ENCODE measurements around the gene ARHGAP22. TPM values are rescaled to one million over a fixed set of nuclear protein-coding genes. Genes with fewer than 3 reads are reported as not detected.
A peak's percentile ranks its signal among the peaks of the same experiment; 100 is the strongest.

The ARHGAP22 gene
- total RNA-seq, 2 experiments from 2014 or later, result 0.25 TPM; not detected in 1

DNA sequence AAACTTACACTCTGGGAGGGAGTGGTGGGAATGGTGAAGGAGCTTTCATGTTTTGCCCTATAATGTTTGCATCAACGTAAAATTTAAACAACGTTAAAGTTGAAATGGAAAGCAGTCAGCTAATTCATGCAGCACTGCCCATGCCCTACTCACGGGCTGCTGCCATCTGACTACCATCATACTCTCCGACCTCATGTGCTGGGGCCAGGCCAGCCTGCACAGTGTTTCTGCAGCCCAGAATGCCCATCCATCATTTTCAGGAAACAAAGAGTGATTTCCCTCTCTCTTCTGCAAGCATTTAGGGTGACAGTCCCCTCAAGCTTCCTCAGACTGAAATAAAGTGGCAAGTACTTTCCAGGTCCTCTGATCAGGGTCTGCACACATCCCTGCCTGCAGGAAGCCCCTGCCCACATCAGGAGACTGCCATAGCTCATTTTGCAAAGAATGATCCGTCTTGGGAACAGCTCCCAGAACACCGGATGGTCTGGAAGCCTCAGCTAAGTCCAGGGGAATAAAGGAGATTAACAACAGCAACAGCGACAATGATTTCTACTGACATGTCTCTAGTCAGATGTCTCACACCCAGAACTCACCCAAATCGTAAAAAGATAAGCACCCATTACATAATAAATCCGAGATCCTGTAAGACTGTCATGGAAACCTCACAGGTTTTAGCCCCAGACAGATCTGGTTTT, 40.3 kb downstream of the ARHGAP22 start:
- H3K27me3 Mint-ChIP-seq, result no peaks in the 10 kb centered on the region
- no peak overlapping the region for H3K27ac Mint-ChIP-seq
- DNase-seq, result no peak
- H3K4me3 Mint-ChIP-seq, result no peak overlapping the region
- ChIA-PET POLR2A (no interaction called here), CTCF (no interaction called here)
- H3K4me1 Mint-ChIP-seq, result no peaks in the 10 kb centered on the region
- no peaks in the 10 kb centered on the region for H3K9me3 Mint-ChIP-seq
- H3K36me3 Mint-ChIP-seq (ENCODE audit: low read depth), result no peaks in the 10 kb centered on the region

DNA sequence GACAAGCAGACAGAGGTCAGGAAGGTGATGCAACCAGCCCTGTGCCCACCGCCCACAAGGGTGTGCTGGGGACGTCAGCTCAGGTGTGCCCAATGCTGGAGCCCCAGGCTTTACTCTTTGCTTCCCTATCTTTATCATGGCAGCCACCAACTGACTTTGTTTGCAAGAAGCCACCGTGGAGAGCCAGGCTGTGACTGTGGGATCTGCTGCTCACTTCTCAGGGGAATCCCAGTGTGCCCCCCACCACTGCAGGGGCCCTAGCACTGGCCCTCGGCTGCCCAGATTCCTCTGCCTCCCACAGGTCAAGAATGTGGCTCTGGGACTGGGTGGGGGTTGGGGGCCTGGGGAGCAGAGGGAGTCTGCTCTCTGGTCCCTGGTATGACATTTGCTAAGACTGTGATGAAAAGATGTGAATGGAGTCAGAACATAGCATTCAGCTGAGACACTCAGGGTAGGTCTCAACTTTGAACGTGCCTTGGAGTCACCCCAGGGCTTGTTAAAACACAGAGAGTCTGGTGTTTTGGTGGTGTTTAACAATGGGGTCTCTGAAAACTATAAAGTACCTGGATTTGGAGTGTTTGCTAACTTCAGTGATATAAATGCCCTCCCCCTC, 47.3 kb downstream of the ARHGAP22 start:
- no peaks in the 10 kb centered on the region for H3K36me3 Mint-ChIP-seq (ENCODE audit: low read depth)
- H3K27me3 Mint-ChIP-seq, result peaks cover 7% of the 10 kb centered on the region
- H3K4me1 Mint-ChIP-seq, result no peaks in the 10 kb centered on the region
- ChIA-PET CTCF (interaction anchor here (2.2 kb wide), 1 partner anchor 99 kb away, joined by 7 read pairs; no protein-coding TSS in a partner anchor), POLR2A (no interaction called here)
- no peaks in the 10 kb centered on the region for H3K9me3 Mint-ChIP-seq
- H3K27ac Mint-ChIP-seq, result no peak overlapping the region
- DNase-seq, result no peak
- H3K4me3 Mint-ChIP-seq, result no peak overlapping the region

- ChIA-PET POLR2A (no interaction called here), CTCF (interaction anchor here (2.2 kb wide), 1 partner anchor 100 kb away, joined by 7 read pairs; no protein-coding TSS in a partner anchor)
- Mint-ChIP-seq H3K9me3 (no peaks in the 10 kb centered on the region), H3K4me1 (no peaks in the 10 kb centered on the region), H3K27me3 (peaks cover 7% of the 10 kb centered on the region), H3K4me3 (no peak overlapping the region), H3K27ac (no peak overlapping the region), H3K36me3 (ENCODE audit: low read depth) (no peaks in the 10 kb centered on the region)
- DNase-seq, result no peak
These were observed 48.2 kb downstream of the ARHGAP22 start for GRCh38 chr10:48556713-48557112.

GRCh38 chr10:48556065-48556464, 48.8 kb downstream of the ARHGAP22 start:
- Mint-ChIP-seq H3K9me3 (no peaks in the 10 kb centered on the region), H3K4me3 (no peak overlapping the region), H3K36me3 (ENCODE audit: low read depth) (no peaks in the 10 kb centered on the region), H3K4me1 (no peaks in the 10 kb centered on the region), H3K27ac (no peak overlapping the region), H3K27me3 (peaks cover 7% of the 10 kb centered on the region)
- ChIA-PET POLR2A (no interaction called here), CTCF (interaction anchor here (2.2 kb wide), 1 partner anchor 100 kb away, joined by 7 read pairs; no protein-coding TSS in a partner anchor)
- no peak for DNase-seq

DNA sequence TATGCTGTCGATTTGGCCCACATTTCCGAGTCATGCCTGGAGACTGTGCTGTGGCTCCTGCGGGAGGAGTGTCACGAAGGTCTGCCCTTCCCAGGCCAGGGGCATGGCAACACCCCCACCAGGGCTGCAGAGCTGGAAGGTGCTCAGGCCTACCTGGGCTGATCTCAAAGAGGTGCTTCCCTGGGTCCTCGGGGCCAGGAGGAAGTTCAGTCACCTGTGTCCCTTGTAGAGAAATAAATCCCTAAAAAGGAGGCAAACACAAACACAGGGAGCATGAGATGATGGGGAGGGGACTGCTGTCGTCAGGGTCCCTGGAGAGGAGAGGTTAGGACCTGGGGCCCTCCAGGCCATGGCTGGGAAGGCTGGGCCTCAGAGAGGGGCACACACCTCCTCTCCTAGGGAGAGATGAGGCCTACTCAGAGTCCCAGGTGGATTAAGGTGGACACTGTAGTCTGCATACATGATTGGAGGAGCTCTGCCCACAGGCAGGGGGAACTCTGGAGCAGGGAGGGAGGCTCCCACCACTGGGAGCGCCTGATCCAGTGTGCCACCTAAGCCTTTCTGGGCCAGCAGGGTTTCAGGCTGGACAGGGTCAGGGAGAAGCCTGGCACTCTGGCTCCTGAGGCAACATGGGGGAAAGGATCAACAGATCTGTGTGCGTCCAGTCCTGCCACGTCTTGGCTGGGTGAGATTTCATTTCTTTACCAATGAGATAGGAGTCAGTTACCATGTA, 49.4 kb downstream of the ARHGAP22 start:
- no peak for DNase-seq

DNA sequence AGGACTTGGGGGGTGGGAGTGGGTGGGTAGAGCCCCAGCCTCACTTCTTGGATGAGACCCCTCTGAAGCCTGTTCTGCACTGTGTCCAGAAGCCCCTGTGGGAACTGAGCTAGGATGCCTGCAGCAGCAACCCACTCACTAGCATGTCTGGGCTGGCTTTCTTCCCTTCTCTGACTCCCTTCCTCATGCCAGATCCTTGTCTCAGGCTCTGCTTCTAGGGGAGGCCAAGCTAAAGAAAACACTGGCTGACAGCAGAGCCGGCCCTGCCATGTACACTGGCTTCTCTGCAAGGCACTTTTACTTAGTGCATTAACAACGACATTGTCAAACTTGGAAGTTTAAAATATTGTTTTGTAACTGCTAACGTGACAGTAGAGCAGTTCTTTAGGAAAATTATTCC, 50.2 kb downstream of the ARHGAP22 start:
- no peak overlapping the region for H3K27ac Mint-ChIP-seq
- no peak for DNase-seq
- H3K36me3 Mint-ChIP-seq (ENCODE audit: low read depth), result no peaks in the 10 kb centered on the region
- peaks cover 9% of the 10 kb centered on the region for H3K27me3 Mint-ChIP-seq
- ChIA-PET POLR2A (no interaction called here), CTCF (interaction anchor here (9.9 kb wide), 1 partner anchor 102 kb away, joined by 98 read pairs; no protein-coding TSS in a partner anchor)
- H3K4me3 Mint-ChIP-seq, result no peak overlapping the region
- no peaks in the 10 kb centered on the region for H3K9me3 Mint-ChIP-seq
- H3K4me1 Mint-ChIP-seq, result no peaks in the 10 kb centered on the region

More for the DNA sequence above, 49.4 kb downstream of the ARHGAP22 start:
- Mint-ChIP-seq H3K27me3 (peaks cover 7% of the 10 kb centered on the region), H3K9me3 (no peaks in the 10 kb centered on the region), H3K27ac (no peak overlapping the region), H3K4me1 (no peaks in the 10 kb centered on the region), H3K4me3 (no peak overlapping the region), H3K36me3 (ENCODE audit: low read depth) (no peaks in the 10 kb centered on the region)
- ChIA-PET CTCF (interaction anchor here (9.9 kb wide), 1 partner anchor 101 kb away, joined by 98 read pairs; no protein-coding TSS in a partner anchor), POLR2A (no interaction called here)

DNA sequence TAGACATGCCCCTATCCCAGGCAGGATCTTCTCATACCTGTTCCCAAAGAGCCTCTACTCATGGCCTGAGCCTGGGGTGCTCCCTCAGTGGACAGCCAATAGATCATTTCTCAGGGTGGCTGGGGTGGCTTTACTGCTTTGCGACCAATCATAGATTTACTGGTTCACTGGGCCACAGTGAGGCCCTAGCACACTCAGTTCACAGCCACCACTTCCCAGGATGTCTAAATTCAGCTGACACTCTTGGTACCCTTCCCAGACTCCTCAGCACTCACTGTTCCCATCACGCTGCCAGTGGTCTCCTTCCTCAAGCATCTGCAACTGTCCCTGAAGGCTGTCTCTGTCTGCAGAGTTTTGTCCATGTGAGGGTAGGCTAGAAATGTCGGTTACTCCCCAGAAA, 50.6 kb downstream of the ARHGAP22 start:
- H3K4me1 Mint-ChIP-seq, result no peaks in the 10 kb centered on the region
- H3K36me3 Mint-ChIP-seq (ENCODE audit: low read depth), result no peaks in the 10 kb centered on the region
- H3K27me3 Mint-ChIP-seq, result peaks cover 7% of the 10 kb centered on the region
- no peak for DNase-seq
- no peak overlapping the region for H3K4me3 Mint-ChIP-seq
- H3K27ac Mint-ChIP-seq, result no peak overlapping the region
- POLR2A ChIA-PET, result no interaction called here
- CTCF ChIA-PET, result interaction anchor here (9.9 kb wide), 1 partner anchor 102 kb away, joined by 98 read pairs; no protein-coding TSS in a partner anchor
- no peaks in the 10 kb centered on the region for H3K9me3 Mint-ChIP-seq

DNA sequence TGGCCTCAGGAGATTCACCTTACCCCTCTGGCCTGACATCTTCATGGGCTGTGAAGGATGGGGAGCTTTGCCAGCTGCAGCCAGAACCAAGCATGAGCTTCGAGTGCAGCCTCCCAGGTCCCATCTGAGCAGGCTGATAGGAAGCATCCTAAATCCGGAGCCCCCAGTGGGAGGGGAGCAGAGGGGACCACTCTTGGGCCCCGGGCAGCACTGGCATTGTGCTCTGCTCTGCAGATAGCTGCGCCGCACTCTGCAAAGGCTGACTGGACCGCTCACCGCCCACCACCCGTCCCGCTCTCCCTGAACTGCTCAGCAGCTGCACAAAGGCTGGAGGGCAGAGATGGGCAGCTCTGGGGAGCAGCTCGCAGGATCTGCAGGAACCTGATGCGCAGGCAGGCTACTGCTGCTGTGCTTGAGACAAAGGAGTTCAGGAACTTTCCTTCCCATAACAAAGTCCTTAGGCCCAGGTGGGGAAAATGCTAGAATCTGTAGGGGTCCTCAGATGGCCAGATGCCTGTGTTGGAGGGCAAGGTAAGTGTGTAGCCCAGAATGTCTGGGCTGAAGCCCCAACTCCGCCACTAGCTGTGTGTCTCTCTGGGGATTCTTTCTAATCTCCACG, 51.8 kb downstream of the ARHGAP22 start:
- Mint-ChIP-seq H3K4me1 (no peaks in the 10 kb centered on the region), H3K27me3 (peaks cover 2% of the 10 kb centered on the region), H3K9me3 (no peaks in the 10 kb centered on the region), H3K27ac (no peak overlapping the region), H3K4me3 (no peak overlapping the region), H3K36me3 (ENCODE audit: low read depth) (no peaks in the 10 kb centered on the region)
- POLR2A ChIA-PET, result interaction anchor here (0.8 kb wide), 1 partner anchor 103 kb away, joined by 3 read pairs; no protein-coding TSS in a partner anchor
- CTCF ChIA-PET, result interaction anchor here (0.8 to 9.9 kb wide), 3 partner anchors 56 to 104 kb away, joined by 3 to 98 read pairs (median 4); no protein-coding TSS in a partner anchor
- no peak for DNase-seq

DNA sequence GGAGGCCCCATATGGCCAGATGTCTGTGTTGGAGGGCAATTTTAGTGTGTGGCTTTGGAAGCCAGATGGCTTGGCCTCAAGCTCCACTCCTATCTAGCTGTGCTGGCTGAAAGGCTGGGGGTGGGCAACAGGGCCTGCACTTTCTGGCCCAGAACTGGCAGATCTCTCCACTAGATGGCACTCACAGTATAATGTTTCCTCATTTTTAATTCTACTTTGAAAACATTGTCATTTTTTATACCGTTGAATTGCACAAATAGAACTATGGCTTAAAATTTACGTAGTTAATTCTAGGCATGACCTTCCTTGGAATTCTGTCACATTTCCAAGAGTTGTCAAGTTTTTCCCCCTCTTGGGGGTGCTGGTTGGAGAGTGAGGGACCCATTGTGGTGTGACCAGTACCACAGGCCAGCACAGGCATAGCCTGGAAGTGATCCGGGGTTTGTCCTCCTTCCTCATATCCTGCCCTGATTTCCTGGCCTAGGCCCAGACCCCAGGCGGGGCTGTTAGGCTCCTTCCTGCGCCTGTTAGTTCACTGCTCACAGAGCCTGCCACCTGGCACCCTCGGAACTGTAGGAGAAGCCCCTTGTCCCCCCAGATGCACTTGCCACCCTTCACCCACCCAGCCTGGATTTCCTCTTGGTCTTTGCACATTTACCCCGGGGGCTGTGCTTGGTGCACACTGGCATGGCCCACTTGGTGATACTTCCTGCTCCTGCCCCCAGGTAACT, 52.8 kb downstream of the ARHGAP22 start:
- no peaks in the 10 kb centered on the region for H3K4me1 Mint-ChIP-seq
- H3K9me3 Mint-ChIP-seq, result no peaks in the 10 kb centered on the region
- H3K27me3 Mint-ChIP-seq, result peaks cover 2% of the 10 kb centered on the region
- peak; percentile 22 for DNase-seq
- no peak overlapping the region for H3K27ac Mint-ChIP-seq
- no peaks in the 10 kb centered on the region for H3K36me3 Mint-ChIP-seq (ENCODE audit: low read depth)
- POLR2A ChIA-PET, result interaction anchor here (0.8 kb wide), 1 partner anchor 104 kb away, joined by 3 read pairs; no protein-coding TSS in a partner anchor
- CTCF ChIA-PET, result interaction anchor here (1.1 to 9.9 kb wide), 3 partner anchors 55 to 105 kb away, joined by 3 to 98 read pairs (median 4); no protein-coding TSS in a partner anchor
- H3K4me3 Mint-ChIP-seq, result no peak overlapping the region

- ChIA-PET CTCF (interaction anchor here (1.1 to 9.9 kb wide), 3 partner anchors 12 to 106 kb away, joined by 3 to 98 read pairs (median 3); no protein-coding TSS in a partner anchor), POLR2A (interaction anchor here (1.3 kb wide), 1 partner anchor 105 kb away, joined by 3 read pairs; no protein-coding TSS in a partner anchor)
- no peaks in the 10 kb centered on the region for H3K4me1 Mint-ChIP-seq
- H3K27ac Mint-ChIP-seq, result no peak overlapping the region
- H3K4me3 Mint-ChIP-seq, result no peak overlapping the region
- no peaks in the 10 kb centered on the region for H3K36me3 Mint-ChIP-seq (ENCODE audit: low read depth)
- peaks cover 2% of the 10 kb centered on the region for H3K27me3 Mint-ChIP-seq
- no peak for DNase-seq
- no peaks in the 10 kb centered on the region for H3K9me3 Mint-ChIP-seq
These were observed 53.9 kb downstream of the ARHGAP22 start for GRCh38 chr10:48550977-48551376.

DNA sequence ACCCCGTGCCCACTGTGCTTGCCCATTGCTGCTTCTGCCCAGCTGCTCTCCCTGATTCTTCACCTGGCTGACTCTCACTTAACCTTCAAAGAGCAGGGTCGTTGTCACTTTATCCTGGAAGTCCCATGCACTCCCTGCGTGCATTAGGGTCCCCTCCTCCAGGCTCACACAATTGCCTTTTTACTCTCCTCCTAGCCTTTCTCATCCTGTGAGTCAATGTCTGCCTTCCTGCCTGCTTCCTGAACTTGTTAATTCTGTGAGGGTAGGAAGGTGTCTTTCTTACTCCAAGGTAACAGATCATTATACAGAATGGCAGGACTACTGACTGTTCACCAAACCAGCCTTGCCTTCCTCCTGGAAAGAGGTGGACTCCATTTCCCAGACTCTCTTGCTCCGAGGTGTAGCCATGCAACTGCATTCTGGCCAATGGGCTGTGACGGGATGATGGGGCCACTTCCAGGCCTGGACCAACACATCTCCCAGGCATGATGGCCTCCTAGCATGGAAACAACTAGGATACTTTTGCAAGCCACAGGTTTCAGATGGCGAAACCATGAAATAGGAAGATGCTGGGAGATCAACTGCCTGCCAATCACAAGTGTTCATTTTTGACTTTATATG, 54.7 kb downstream of the ARHGAP22 start:
- ChIA-PET POLR2A (interaction anchor here (1.3 kb wide), 1 partner anchor 106 kb away, joined by 3 read pairs; no protein-coding TSS in a partner anchor), CTCF (interaction anchor here (1.3 to 9.9 kb wide), 2 partner anchors 11 to 107 kb away, joined by 3 to 98 read pairs; no protein-coding TSS in a partner anchor)
- DNase-seq, result no peak
- Mint-ChIP-seq H3K27me3 (peaks cover 2% of the 10 kb centered on the region), H3K4me3 (no peak overlapping the region), H3K27ac (no peak overlapping the region), H3K9me3 (no peaks in the 10 kb centered on the region), H3K4me1 (no peaks in the 10 kb centered on the region), H3K36me3 (ENCODE audit: low read depth) (no peaks in the 10 kb centered on the region)

DNA sequence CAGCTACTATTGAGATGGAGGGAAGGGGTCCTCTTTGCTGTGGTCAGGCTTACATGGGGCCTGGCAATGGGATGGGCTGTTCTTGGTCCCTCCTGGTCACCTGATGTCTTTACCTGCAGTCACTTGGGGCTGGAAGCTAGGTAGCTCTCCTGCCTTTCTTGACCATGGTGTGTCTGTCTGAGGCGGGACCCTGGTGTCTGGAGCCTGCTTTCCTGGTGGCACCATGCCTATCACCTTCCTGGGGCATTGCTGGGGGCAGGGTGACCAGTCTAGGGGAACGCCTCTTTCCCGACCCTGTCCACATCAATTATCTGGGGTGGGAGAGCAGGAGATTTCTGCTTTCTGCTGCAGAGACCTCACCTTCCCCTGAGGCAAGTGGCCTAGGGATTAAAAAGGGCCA, 55.6 kb downstream of the ARHGAP22 start:
- Mint-ChIP-seq H3K4me3 (no peak overlapping the region), H3K27me3 (peaks cover 3% of the 10 kb centered on the region), H3K36me3 (ENCODE audit: low read depth) (no peaks in the 10 kb centered on the region), H3K27ac (no peak overlapping the region), H3K4me1 (no peaks in the 10 kb centered on the region), H3K9me3 (no peaks in the 10 kb centered on the region)
- ChIA-PET POLR2A (no interaction called here), CTCF (interaction anchor here (9.9 kb wide), 1 partner anchor 107 kb away, joined by 98 read pairs; no protein-coding TSS in a partner anchor)
- no peak for DNase-seq

All from activated CD4-positive, alpha-beta memory T cell treated with anti-CD3 and anti-CD28 coated beads, Interleukin-2, amount 10 ng/mL, durations not matched to agents 7 days and 5 days (primary cell).